Bronchial epithelial cell (primary cell): ENCODE data around the gene CHN1. TPM values are rescaled to one million over a fixed set of nuclear protein-coding genes. Genes with fewer than 3 reads are reported as not detected.
A peak's percentile ranks its signal among the peaks of the same experiment; 100 is the strongest.

ENCODE experiments used
- DNase-seq: peaks from one replicate; pipeline ENCODE4 v3.0.0-alpha.2; 2010; ENCODE audit warnings: low read depth
- FAIRE-seq: peaks from 2 replicates; lab custom pipeline; 2011; peaks lifted over from hg19 to GRCh38; lab: Jason Lieb, UNC
- H3K27me3 ChIP-seq: 2 replicates; pipeline ENCODE4 v1.5.1; 2011; ENCODE audit warnings: low read length; ENCODE audit not compliant: control insufficient read depth, insufficient read depth
- H3K36me3 ChIP-seq: 2 replicates; pipeline ENCODE4 v1.5.1; 2011; ENCODE audit warnings: low read length; ENCODE audit not compliant: control insufficient read depth, insufficient read depth
- H3K4me3 ChIP-seq: 2 replicates; pipeline ENCODE4 v1.5.1; 2011; ENCODE audit warnings: mild to moderate bottlenecking, low read depth, low read length, control low read depth
- CTCF ChIP-seq: IDR thresholded peaks from 2 replicates; pipeline ENCODE4 v1.5.1; 2011; ENCODE audit warnings: mild to moderate bottlenecking, moderate library complexity, low read length, control low read depth, inconsistent platforms; ENCODE audit not compliant: insufficient read depth, severe bottlenecking
- total RNA-seq: library from RNA; depleted of rRNA; stranded (reverse); fragments of >200 nt; gene quantifications from 2 replicates; pipeline ENCODE4 v1.2.1, GENCODE V29; 2014

Gene CHN1
- total RNA-seq, 1 donor from 2014 or later, result 2.6 TPM

- FAIRE-seq, result no peak
Measured at GRCh38 chr2:174780191-174780840, 224.9 kb downstream of the CHN1 start.

GRCh38 chr2:174779361-174779928 is 225.7 kb downstream of the CHN1 start:
- TF ChIP-seq CTCF, result no peak
- Histone ChIP-seq H3K36me3 (no peaks in the 10 kb centered on the region), H3K27me3 (no peaks in the 10 kb centered on the region), H3K4me3 (no peak overlapping the region)
- FAIRE-seq (no peak), DNase-seq (peak; percentile 42)

More at GRCh38 chr2:174780191-174780840, 224.9 kb downstream of the CHN1 start:
- Histone ChIP-seq H3K27me3 (no peaks in the 10 kb centered on the region), H3K4me3 (no peak overlapping the region), H3K36me3 (no peaks in the 10 kb centered on the region)
- TF ChIP-seq CTCF, result no peak
- peak; percentile 21 for DNase-seq

- FAIRE-seq (peak; percentile 76), DNase-seq (no peak)
- Histone ChIP-seq H3K4me3 (no peak overlapping the region), H3K27me3 (no peaks in the 10 kb centered on the region), H3K36me3 (no peaks in the 10 kb centered on the region)
- TF ChIP-seq CTCF, result no peak
Measured at GRCh38 chr2:174778085-174778981, 226.8 kb downstream of the CHN1 start.

- FAIRE-seq (no peak), DNase-seq (no peak)
- H3K4me3 ChIP-seq, result no peak overlapping the region
- no peaks in the 10 kb centered on the region for H3K27me3 ChIP-seq
- TF ChIP-seq CTCF, result no peak
- no peaks in the 10 kb centered on the region for H3K36me3 ChIP-seq
Measured at GRCh38 chr2:174777347-174778084, 227.7 kb downstream of the CHN1 start.

GRCh38 chr2:174776675-174777074 is 228.5 kb downstream of the CHN1 start:
- DNase-seq (no peak), FAIRE-seq (no peak)
- TF ChIP-seq CTCF, result no peak
- no peak overlapping the region for H3K4me3 ChIP-seq
- no peaks in the 10 kb centered on the region for H3K36me3 ChIP-seq
- no peaks in the 10 kb centered on the region for H3K27me3 ChIP-seq
